Peyer's patch (tissue), 4 donors: ENCODE results near the gene AP4M1.

Experiments used
- CTCF ChIP-seq, 6 experiments: fragments of 450-650 bp in 4 of 6; fragments of 200-600 bp in 2 of 6; sonication (generic) in 1 of 6; IDR thresholded peaks; one replicate each; pipeline ENCODE4 v1.5.1; 2017 to 2019; ENCODE audit warnings: antibody characterized with exemption in 6 of 6, mild to moderate bottlenecking in 3 of 6, moderate library complexity in 1 of 6
- POLR2A ChIP-seq, 2 donors: fragments of 450-650 bp; IDR thresholded peaks; one replicate each; pipeline ENCODE4 v1.5.1; 2017; ENCODE audit warnings: antibody characterized with exemption in 2 of 2, mild to moderate bottlenecking in 2 of 2, moderate library complexity in 2 of 2

GRCh38 chr7:100072462-100072861 is 29.0 kb upstream of the AP4M1 start:
- TF ChIP-seq CTCF (IDR thresholded peaks at IDR 0.05), result no peak
- TF ChIP-seq POLR2A (IDR thresholded peaks at IDR 0.05), result no peak
